Effector memory CD8-positive, alpha-beta T cell (primary cell): ENCODE results near the gene ECM1.
A peak's percentile ranks its signal among the peaks of the same experiment; 100 is the strongest.

Source experiments
- ATAC-seq: fragments of 150-1000 bp; cut with Tn5 transposase; replicated peaks from 2 replicates; pipeline ENCODE4 v1.10.0; 2021; ENCODE audit warnings: mild to moderate bottlenecking, moderate library complexity
- DNase-seq, 3 experiments: peaks; one replicate each; pipeline ENCODE4 v3.0.0; 2021
- H3K27ac Mint-ChIP-seq, 2 donors: one replicate each; pipeline ENCODE4 v1.8.0; 2022; ENCODE audit warnings: mild to moderate bottlenecking in 2 of 2, mixed read lengths in 2 of 2, moderate library complexity in 2 of 2
- H3K27me3 Mint-ChIP-seq, 2 donors: one replicate each; pipeline ENCODE4 v1.8.0; 2022; ENCODE audit warnings: mixed read lengths in 2 of 2
- H3K36me3 Mint-ChIP-seq: one replicate; pipeline ENCODE4 v1.8.0; 2022; ENCODE audit warnings: mild to moderate bottlenecking, moderate library complexity, mixed read lengths; ENCODE audit not compliant: insufficient read depth
- H3K4me1 Mint-ChIP-seq, 2 donors: one replicate each; pipeline ENCODE4 v1.8.0; 2022; ENCODE audit warnings: low read depth in 2 of 2, mixed read lengths in 2 of 2
- H3K4me3 Mint-ChIP-seq, 2 donors: one replicate each; pipeline ENCODE4 v1.8.0; 2022; ENCODE audit warnings: mild to moderate bottlenecking in 2 of 2, mixed read lengths in 2 of 2, moderate library complexity in 2 of 2
- H3K9me3 Mint-ChIP-seq, 2 donors: one replicate each; pipeline ENCODE4 v1.8.0; 2022; ENCODE audit warnings: mixed read lengths in 2 of 2

Gene ECM1

DNA sequence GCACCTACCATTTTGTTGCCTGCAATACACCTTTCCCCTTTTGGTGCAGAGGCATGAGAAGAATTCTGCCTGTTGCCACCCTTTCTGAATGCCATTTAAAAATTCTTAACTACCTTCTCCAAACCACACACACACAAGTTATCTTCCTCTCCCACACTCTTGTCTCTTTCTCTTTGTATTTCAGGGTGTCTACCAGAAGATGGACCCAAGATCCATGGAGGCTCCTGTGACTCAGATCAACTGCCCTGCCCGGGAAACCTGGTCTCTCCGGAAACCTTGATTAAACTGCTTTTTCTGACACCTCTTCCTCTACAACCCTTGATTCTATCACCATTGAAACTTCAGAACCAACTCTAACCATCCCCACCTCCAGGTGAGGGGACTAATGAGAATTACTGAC is 23.0 kb upstream of the ECM1 start:
- no peak overlapping the region for H3K27ac Mint-ChIP-seq

DNA sequence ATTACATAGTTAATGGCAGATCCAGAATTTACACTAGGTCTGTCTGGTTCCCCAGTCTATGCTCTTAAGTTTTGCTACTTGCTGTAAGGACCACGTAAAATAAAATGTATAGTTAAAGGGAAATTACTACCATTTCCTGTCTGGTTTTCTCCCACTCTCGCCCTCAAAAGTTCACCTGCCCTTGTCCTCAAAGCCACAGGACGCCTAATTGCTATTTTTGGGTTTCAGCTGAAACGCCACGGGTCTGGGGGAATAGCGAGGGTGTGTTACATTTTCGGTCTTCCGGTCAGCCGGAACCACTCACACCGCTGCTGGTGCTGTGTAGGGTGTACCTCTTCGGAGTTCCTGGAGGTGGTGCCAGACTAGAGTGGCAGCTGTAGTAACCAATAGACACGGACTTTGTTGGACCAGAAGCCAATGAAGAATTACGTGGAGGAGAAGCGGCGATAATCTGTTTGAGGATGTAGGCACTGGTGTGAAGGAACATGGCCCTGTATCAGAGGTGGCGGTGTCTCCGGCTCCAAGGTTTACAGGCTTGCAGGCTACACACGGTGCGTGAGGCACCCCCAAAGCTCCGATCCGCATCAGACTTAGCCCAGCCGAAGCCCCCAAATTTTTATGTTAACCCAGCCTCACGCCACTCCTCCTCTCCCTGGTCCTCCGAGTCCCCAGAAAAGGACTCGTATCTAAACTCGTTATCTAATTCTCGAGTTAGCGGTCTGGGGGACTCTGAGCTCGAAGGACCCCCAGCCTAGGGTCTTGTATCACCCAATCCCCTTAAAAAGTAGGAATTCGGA is 20.7 kb upstream of the ECM1 start, which contains the start of gene TARS2:
TSS of gene TARS2 (plus strand) at position 454 of the 797 bp plus-strand sequence. CDS start at position 486, 32 bp downstream.
- H3K9me3 Mint-ChIP-seq = no peaks in the 10 kb centered on the region
- no peaks in the 10 kb centered on the region for H3K27me3 Mint-ChIP-seq
- ATAC-seq = peak; percentile 99
- peaks cover 19 to 20% of the 10 kb centered on the region in 2 donors for H3K4me1 Mint-ChIP-seq
- H3K4me3 Mint-ChIP-seq = peak within 1 kb of the TSS; percentile 92 to 97
- peak within 1 kb of the TSS; percentile 95 to 96 for H3K27ac Mint-ChIP-seq
- peaks cover 28% of the 10 kb centered on the region for H3K36me3 Mint-ChIP-seq
- DNase-seq = peak; percentile 95 to 98 (median 95)

More for the DNA sequence above, 23.0 kb upstream of the ECM1 start:
- Mint-ChIP-seq H3K4me3 (no peak overlapping the region), H3K4me1 (peaks cover 20 to 21% of the 10 kb centered on the region in 2 donors), H3K36me3 (peaks cover 11% of the 10 kb centered on the region), H3K27me3 (no peaks in the 10 kb centered on the region), H3K9me3 (no peaks in the 10 kb centered on the region)
- ATAC-seq (no peak), DNase-seq (no peak)

DNA sequence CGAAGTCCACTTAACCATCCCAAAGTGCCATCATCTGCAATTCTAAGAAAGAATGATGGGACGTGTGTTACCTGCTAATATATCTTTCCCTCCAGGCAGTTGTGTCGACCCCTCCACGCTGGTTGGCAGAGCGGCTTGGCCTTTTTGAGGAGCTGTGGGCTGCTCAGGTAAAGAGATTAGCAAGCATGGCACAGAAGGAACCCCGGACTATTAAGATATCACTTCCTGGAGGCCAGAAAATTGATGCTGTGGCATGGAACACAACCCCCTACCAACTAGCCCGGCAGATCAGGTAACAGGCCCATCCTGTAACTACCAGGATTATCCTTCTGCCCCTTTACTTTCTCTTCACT is 20.2 kb upstream of the ECM1 start:
- peak overlapping the region; percentile 95 to 96 for H3K27ac Mint-ChIP-seq
- ATAC-seq (no peak), DNase-seq (no peak)
- no peaks in the 10 kb centered on the region for H3K9me3 Mint-ChIP-seq
- H3K4me1 Mint-ChIP-seq = peaks cover 19 to 20% of the 10 kb centered on the region in 2 donors
- H3K4me3 Mint-ChIP-seq = peak overlapping the region; percentile 92 to 97
- H3K36me3 Mint-ChIP-seq = peaks cover 32% of the 10 kb centered on the region
- no peaks in the 10 kb centered on the region for H3K27me3 Mint-ChIP-seq

DNA sequence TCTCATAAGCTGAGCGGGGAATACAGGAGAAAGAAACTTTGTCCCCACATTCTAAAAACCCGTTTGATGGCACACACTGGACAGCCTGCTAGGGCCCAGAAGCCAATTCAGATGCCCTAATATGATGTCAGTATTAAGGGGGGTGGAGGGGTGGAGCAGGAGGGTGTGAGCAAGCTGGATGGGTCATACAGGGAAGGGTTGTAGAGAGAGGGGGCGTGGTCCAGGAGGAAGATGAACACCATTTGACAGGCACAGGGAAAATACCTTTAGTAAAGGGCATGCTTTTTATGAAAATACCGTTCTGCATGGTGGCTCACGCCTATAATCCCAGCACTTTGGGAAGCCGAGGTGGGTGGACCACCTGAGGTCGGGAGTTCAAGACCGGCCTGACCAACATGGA is 14.7 kb upstream of the ECM1 start:
- H3K27me3 Mint-ChIP-seq = no peaks in the 10 kb centered on the region
- no peaks in the 10 kb centered on the region for H3K9me3 Mint-ChIP-seq
- ATAC-seq (no peak), DNase-seq (no peak)
- H3K36me3 Mint-ChIP-seq = peaks cover 49% of the 10 kb centered on the region
- no peak overlapping the region for H3K4me3 Mint-ChIP-seq
- peak overlapping the region in 1 of 2 donors; percentile 53 for H3K27ac Mint-ChIP-seq
- peaks cover 6% of the 10 kb centered on the region in 2 donors for H3K4me1 Mint-ChIP-seq

DNA sequence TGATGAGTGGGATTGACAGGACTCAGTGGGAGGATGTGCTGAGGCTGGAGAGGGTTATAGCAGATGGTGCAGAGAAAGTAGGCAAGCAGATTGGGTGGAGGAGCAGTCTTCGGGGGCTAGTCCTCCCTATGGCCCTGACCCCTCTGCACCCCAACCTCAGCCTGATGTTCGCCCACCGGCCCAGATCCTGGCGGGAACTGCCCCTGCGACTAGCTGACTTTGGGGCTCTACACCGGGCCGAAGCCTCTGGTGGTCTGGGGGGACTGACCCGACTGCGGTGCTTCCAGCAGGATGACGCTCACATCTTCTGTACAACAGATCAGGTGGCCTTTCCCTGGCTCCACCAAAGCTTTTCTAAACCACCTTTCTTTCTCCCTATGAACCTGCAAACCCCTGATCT is 9.6 kb upstream of the ECM1 start:
- peak overlapping the region in 1 of 2 donors; percentile 49 for H3K27ac Mint-ChIP-seq
- H3K4me3 Mint-ChIP-seq = no peak overlapping the region
- no peaks in the 10 kb centered on the region for H3K9me3 Mint-ChIP-seq
- ATAC-seq = no peak
- no peaks in the 10 kb centered on the region for H3K27me3 Mint-ChIP-seq
- H3K36me3 Mint-ChIP-seq = peaks cover 58% of the 10 kb centered on the region
- no peaks in the 10 kb centered on the region for H3K4me1 Mint-ChIP-seq
- DNase-seq = no peak

DNA sequence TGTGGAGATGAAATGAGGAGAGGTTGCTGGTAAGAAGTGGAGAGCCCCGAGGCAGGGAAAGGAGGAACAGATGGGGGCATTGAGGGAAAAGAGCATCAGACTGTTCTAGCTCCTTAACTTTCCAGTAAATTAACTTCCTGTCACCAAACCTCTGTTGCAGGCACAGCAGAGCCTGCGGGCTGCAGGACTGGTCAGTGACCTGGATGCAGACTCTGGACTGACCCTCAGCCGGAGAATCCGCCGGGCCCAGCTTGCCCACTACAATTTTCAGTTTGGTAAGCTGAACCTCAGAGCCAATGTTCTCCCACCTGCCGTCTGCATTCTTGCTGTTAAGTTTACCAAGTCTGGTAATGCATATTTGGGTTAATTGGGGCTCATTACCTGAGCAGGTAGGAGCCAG is 2.5 kb upstream of the ECM1 start:
- Mint-ChIP-seq H3K9me3 (no peaks in the 10 kb centered on the region), H3K4me3 (no peak overlapping the region), H3K36me3 (peaks cover 40% of the 10 kb centered on the region), H3K27me3 (no peaks in the 10 kb centered on the region), H3K4me1 (peaks cover 5 to 6% of the 10 kb centered on the region in 2 donors), H3K27ac (peak overlapping the region; percentile 73 to 81)
- DNase-seq (no peak), ATAC-seq (no peak)

DNA sequence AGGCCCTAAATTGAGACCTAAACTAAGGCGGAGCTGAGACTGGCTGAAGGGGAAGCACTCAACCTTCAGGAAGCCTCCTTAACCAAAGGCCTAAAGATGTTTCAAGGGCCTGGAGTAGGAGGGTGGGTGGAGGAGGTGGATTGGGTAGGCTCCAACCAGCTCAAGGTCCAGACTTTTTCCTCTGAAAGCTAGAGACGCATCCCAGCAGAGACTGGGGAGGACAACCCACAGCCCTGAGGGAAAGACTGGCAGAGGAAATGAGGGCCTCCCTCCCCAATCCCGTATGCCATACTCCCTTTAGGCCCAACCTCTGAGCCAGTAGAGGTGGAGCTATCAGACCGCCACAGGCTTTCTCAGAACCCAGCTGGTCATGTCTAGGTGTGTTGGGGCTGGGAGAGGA is 1.1 kb downstream of the ECM1 start:
- Mint-ChIP-seq H3K4me1 (peaks cover 9 to 11% of the 10 kb centered on the region in 2 donors), H3K9me3 (no peaks in the 10 kb centered on the region), H3K4me3 (no peak overlapping the region), H3K27me3 (no peaks in the 10 kb centered on the region), H3K27ac (peak overlapping the region in 1 of 2 donors; percentile 81), H3K36me3 (peaks cover 20% of the 10 kb centered on the region)
- ATAC-seq (no peak), DNase-seq (no peak)

DNA sequence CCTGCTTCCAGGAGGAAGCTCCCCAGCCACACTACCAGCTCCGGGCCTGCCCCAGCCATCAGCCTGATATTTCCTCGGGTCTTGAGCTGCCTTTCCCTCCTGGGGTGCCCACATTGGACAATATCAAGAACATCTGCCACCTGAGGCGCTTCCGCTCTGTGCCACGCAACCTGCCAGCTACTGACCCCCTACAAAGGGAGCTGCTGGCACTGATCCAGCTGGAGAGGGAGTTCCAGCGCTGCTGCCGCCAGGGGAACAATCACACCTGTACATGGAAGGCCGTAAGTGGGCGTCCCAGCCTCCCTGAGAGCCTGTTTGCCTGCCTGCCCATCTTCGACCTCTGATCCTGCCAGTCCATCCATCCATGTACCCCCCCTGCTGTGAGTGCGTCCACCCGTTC is 3.6 kb downstream of the ECM1 start:
- H3K4me1 Mint-ChIP-seq = peaks cover 17 to 22% of the 10 kb centered on the region in 2 donors
- no peak for DNase-seq
- no peak overlapping the region for H3K4me3 Mint-ChIP-seq
- ATAC-seq = no peak
- H3K27ac Mint-ChIP-seq = peak overlapping the region in 1 of 2 donors; percentile 87
- H3K9me3 Mint-ChIP-seq = no peaks in the 10 kb centered on the region
- peaks cover 8% of the 10 kb centered on the region for H3K36me3 Mint-ChIP-seq
- H3K27me3 Mint-ChIP-seq = no peaks in the 10 kb centered on the region

DNA sequence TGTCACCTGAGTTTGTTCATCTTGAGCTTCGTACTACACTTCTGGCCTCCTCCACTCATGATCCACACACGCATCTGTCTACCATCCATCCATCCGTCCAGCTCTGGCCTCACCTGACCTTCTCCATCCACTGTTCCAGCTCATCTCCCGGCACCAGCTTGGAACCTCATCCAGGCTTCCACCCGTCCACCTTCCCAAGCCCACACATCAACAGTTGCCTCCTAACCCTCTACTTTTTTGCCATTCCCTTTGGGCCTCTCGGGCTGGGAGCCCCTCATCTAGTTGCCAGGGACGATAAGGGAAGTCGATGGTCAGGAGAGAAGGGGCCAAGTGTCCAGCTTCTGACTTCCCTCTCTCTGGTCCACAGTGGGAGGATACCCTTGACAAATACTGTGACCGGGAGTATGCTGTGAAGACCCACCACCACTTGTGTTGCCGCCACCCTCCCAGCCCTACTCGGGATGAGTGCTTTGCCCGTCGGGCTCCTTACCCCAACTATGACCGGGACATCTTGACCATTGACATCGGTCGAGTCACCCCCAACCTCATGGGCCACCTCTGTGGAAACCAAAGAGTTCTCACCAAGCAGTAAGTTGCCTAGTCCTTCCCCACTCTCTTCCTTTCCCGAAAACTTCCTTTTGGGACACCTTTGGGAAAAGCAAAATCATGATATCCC is 4.2 kb downstream of the ECM1 start:
- DNase-seq = no peak
- no peak overlapping the region for H3K27ac Mint-ChIP-seq
- peaks cover 20 to 22% of the 10 kb centered on the region in 2 donors for H3K4me1 Mint-ChIP-seq
- ATAC-seq = no peak
- H3K9me3 Mint-ChIP-seq = no peaks in the 10 kb centered on the region
- no peaks in the 10 kb centered on the region for H3K27me3 Mint-ChIP-seq
- peaks cover 3% of the 10 kb centered on the region for H3K36me3 Mint-ChIP-seq
- H3K4me3 Mint-ChIP-seq = no peak overlapping the region

DNA sequence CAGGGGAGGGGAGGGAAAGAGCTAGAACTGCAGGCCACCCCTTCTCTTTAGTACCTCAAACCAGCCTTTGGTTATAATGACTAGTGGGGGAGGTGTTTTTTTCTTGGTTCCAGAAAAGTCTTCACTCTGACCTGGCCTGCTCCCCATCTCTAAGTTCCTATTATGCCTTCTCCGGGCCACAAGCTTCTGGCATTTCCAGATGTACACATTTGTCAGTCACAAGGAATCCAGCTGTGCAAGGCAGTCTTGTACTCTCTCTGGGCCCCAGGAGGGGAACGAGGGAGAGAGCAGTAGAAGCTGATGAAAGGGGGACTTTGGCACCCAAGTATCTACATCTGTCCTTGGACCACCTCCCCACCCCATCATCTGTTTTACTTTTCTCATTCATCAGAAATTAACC is 4.9 kb downstream of the ECM1 start:
- H3K9me3 Mint-ChIP-seq = no peaks in the 10 kb centered on the region
- peaks cover 19 to 20% of the 10 kb centered on the region in 2 donors for H3K4me1 Mint-ChIP-seq
- H3K36me3 Mint-ChIP-seq = peaks cover 7% of the 10 kb centered on the region
- no peak for DNase-seq
- no peak overlapping the region for H3K4me3 Mint-ChIP-seq
- no peaks in the 10 kb centered on the region for H3K27me3 Mint-ChIP-seq
- no peak for ATAC-seq
- no peak overlapping the region for H3K27ac Mint-ChIP-seq

DNA sequence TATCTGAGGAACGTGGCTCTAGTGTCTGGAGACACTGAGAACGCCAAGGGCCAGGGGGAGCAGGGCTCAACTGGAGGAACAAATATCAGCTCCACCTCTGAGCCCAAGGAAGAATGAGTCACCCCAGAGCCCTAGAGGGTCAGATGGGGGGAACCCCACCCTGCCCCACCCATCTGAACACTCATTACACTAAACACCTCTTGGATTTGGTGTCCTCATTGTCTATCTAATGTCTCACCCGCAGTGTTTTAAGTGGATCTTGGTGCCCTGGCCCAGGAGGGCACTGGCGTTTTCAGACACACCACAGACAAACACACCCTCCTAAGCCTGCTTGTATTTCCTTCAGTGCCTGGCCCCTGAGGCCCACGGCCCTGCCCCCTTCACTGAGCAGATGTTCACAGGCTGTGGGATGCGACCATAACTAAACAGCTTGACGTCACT is 5.5 kb downstream of the ECM1 start:
- DNase-seq = no peak
- peaks cover 7% of the 10 kb centered on the region for H3K36me3 Mint-ChIP-seq
- no peak overlapping the region for H3K27ac Mint-ChIP-seq
- H3K4me1 Mint-ChIP-seq = peaks cover 17 to 20% of the 10 kb centered on the region in 2 donors
- no peaks in the 10 kb centered on the region for H3K9me3 Mint-ChIP-seq
- no peak overlapping the region for H3K4me3 Mint-ChIP-seq
- no peak for ATAC-seq
- H3K27me3 Mint-ChIP-seq = no peaks in the 10 kb centered on the region

DNA sequence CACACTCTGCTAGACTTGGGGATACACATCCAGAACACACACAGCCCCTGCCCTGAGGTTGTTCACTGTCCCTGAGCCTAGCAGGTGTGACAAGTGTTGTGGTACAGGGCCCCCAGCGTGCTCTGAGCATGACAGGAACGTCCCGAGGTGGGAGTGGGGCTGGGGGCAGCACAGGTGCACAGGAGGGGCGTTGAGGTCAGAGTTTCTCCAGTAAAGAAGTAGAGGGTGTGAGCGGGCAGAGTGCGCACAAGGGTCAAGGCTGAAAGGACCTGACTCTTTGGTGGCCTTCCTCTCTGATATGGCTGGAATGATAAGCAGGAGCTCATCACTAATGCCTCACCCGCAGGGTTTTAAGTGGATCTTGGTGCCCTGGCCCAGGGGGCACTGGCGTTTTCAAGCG is 6.4 kb downstream of the ECM1 start:
- Mint-ChIP-seq H3K9me3 (no peaks in the 10 kb centered on the region), H3K27me3 (no peaks in the 10 kb centered on the region), H3K27ac (peak overlapping the region in 1 of 2 donors; percentile 90), H3K4me1 (peaks cover 17 to 20% of the 10 kb centered on the region in 2 donors), H3K4me3 (peak overlapping the region; percentile 91 to 92), H3K36me3 (peaks cover 7% of the 10 kb centered on the region)
- DNase-seq (no peak), ATAC-seq (no peak)

DNA sequence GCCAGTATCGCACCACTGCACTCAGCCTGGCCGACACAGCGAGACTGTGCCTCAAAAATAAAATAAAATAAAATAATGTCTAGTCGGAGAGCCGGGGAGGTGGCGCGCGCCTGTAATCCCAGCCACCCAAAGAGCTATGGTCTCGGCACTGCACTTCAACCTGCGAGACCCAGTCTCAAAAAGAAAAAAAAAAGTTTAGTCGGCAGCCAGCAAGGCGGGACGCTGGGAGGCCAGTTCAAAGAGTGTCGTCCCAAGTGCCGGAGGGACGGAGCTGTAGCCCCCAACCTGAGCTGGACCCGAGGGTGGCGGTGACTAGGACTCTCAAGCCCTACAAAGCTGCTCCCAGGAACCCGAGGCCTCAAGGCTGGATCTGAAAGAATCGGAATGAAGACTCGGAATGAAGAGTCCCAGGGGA is 7.0 kb downstream of the ECM1 start:
- ATAC-seq = no peak
- Mint-ChIP-seq H3K4me3 (peak overlapping the region; percentile 91 to 92), H3K9me3 (no peaks in the 10 kb centered on the region), H3K4me1 (peaks cover 17 to 20% of the 10 kb centered on the region in 2 donors), H3K36me3 (peaks cover 7% of the 10 kb centered on the region), H3K27ac (peak overlapping the region; percentile 88 to 90), H3K27me3 (no peaks in the 10 kb centered on the region)
- no peak for DNase-seq
